GM12891 (cell line): Measurements from ENCODE around the gene NDEL1.

Experiments
- POLR2A ChIP-seq: IDR thresholded peaks from 2 replicates; pipeline ENCODE4 v1.6.1; 2011; ENCODE audit warnings: low read depth, low read length, control low read depth
- POLR2AphosphoS5 ChIP-seq: IDR thresholded peaks from 2 replicates; pipeline ENCODE4 v1.6.1; 2011; ENCODE audit warnings: low read depth, low read length, control low read depth
- POU2F2 ChIP-seq: IDR thresholded peaks from 2 replicates; pipeline ENCODE4 v1.6.1; 2011; ENCODE audit warnings: low read depth, mild to moderate bottlenecking, control low read depth, low read length, moderate library complexity

DNA sequence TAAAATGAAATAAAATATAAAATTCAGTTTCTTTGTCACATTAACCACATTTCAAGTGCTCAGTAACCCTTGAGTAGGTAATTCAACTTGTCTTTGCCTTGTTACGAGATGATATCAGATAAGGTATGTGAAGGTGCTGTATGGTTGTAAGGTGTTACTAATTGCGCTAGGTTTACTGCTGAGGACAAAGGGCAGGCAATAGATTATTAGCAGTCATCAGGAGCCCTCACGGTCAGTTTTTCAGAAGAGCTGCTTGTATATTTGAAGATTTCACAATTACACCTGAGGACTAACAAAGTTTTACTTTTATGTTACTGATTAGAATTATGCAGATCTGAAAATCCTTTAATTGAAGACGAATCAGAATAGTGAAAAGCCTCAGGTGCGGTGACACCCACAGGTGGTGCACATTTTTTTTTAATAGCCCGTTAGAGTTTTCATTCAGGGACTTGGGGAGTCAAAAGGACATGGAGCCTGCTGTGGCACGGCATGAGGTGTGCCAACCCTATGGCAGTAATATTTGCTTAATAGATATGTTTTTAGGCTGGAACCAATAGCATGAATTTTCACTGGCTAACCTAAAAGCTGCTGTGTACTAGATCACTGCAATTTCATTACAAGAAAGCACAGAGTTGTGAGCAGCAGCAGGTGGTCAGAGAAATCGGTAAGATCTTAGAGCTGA lies 16.4 kb downstream of the NDEL1 start:
- TF ChIP-seq POLR2A (no peak), POLR2AphosphoS5 (no peak), POU2F2 (no peak)
